Retinal pigment epithelial cell (primary cell): ENCODE data around the gene FAM222A.

ENCODE experiments used
- DNase-seq: peaks from one replicate; pipeline ENCODE4 v3.0.0-alpha.2; 2010; ENCODE audit warnings: low read depth
- H3K4me3 ChIP-seq: 2 replicates; pipeline ENCODE4 v1.5.1; 2011; ENCODE audit warnings: mild to moderate bottlenecking, low read length, control low read depth, moderate library complexity
- CTCF ChIP-seq: conservative IDR thresholded peaks from 2 replicates; pipeline ENCODE4 v1.5.1; 2011; ENCODE audit warnings: low read depth, low read length, control low read depth, inconsistent platforms

FAM222A gene

GRCh38 chr12:109675411-109675810 lies 38.2 kb upstream of the FAM222A start:
- TF ChIP-seq CTCF, result no peak
- no peak for DNase-seq

GRCh38 chr12:109677279-109677691 lies 36.3 kb upstream of the FAM222A start:
- TF ChIP-seq CTCF, result no peak
- H3K4me3 ChIP-seq, result no peak overlapping the region
- DNase-seq, result no peak

More at GRCh38 chr12:109675411-109675810, 38.2 kb upstream of the FAM222A start:
- H3K4me3 ChIP-seq, result no peak overlapping the region

GRCh38 chr12:109678719-109679118 lies 34.9 kb upstream of the FAM222A start:
- no peak for DNase-seq
- no peak for TF ChIP-seq CTCF
- no peak overlapping the region for H3K4me3 ChIP-seq

GRCh38 chr12:109679501-109680263 lies 33.9 kb upstream of the FAM222A start:
- TF ChIP-seq CTCF, result no peak
- no peak for DNase-seq

GRCh38 chr12:109680264-109681005 lies 33.2 kb upstream of the FAM222A start:
- H3K4me3 ChIP-seq, result no peak overlapping the region
- no peak for TF ChIP-seq CTCF
- DNase-seq, result no peak

More at GRCh38 chr12:109679501-109680263, 33.9 kb upstream of the FAM222A start:
- no peak overlapping the region for H3K4me3 ChIP-seq

GRCh38 chr12:109681986-109682707 lies 31.5 kb upstream of the FAM222A start:
- no peak overlapping the region for H3K4me3 ChIP-seq
- no peak for TF ChIP-seq CTCF
- DNase-seq, result no peak
